IPS-NIHi7 (cell line): Measurements from ENCODE around the gene IZUMO1R.
"Not testable (repeated sequence)": the region's sequence is repeated elsewhere in the genome, so short reads cannot be mapped to it uniquely, and the experiment has no call there.

Source experiments
- DNase-seq: peaks from one replicate; pipeline ENCODE4 v3.0.0; 2012; ENCODE audit warnings: mixed read lengths; ENCODE audit errors: extremely low spot score

IZUMO1R gene

DNA sequence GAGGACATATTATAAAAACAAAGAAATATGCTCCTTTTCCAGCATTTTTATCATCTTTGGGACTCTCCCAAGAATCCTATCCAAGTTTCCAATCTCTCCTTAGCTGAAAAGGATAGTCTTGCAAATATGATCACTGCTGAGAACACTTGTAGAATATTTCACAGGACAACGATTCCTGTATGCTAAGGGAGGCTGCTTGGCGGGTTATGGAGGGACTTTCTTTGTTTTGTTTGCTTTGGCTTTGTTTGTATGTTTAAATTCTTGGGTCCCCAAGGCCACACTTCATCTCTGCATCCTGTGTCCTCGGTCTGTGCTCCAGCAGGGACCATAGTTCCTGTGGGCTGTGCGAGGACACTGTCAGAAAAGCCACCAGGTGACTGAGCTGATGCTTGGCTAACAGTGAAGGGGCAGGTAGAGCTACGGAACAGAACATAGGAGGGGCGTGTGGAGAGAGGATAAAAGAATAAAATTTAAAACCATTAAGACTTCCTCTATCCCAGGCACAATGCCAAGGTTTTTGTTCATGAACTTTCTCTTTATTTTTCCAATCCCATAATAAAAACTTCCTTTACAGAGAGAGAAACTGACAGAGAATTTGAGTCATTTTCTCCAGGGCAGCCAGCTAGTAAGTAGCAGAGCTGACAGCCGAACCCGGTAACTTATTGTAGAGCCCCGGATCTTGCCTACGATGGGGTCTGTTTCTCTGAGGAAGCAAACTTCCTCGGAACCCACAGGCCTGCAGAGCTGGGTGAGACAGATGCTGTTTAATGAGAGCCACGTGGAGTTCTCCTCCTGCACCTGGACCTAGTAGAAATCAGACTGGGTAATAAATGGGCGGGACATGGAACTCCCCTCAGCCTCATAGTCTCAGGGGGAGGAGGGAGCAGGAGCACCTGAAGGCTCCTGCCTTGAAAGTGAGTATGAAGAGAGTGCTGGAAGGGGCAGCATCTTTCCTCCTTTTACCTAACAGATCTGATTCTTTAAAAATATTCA is at the start of gene IZUMO1R:
Gene IZUMO1R, plus strand, starts transcription at position 615 of the 993 bp plus-strand sequence. CDS start 1,057 bp downstream, outside the sequence.
- DNase-seq, result no peak

GRCh38 chr11:94271885-94272372 is 32.5 kb upstream of the IZUMO1R start:
- no peak for DNase-seq

- no peak for DNase-seq
These were observed 31.6 kb upstream of the IZUMO1R start for GRCh38 chr11:94272738-94273313.

- DNase-seq, result no peak
These were observed 28.4 kb upstream of the IZUMO1R start for GRCh38 chr11:94275961-94276360.

GRCh38 chr11:94276943-94277342 is 27.4 kb upstream of the IZUMO1R start:
- no peak for DNase-seq

GRCh38 chr11:94278207-94278606 is 26.2 kb upstream of the IZUMO1R start:
- not testable (repeated sequence) for DNase-seq

DNA sequence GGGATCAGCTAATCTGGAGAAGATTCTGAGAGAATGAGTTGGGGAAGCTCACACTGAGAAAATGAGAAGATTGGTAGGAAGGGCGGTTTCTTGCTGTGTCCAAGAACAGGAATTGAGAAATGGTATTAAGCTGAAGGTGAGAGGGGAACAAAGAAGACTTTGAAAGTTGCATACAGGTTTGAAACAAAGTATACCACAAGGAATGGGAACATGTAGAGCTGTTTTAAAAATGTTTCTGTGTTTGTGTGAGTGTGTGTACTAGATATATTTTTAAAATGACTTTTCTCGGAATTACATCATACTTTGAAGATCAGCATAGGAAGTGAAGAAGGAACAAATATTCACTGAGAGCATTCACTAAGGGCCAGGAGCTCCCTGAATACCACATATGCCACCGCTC is 24.4 kb upstream of the IZUMO1R start:
- DNase-seq, result no peak

DNA sequence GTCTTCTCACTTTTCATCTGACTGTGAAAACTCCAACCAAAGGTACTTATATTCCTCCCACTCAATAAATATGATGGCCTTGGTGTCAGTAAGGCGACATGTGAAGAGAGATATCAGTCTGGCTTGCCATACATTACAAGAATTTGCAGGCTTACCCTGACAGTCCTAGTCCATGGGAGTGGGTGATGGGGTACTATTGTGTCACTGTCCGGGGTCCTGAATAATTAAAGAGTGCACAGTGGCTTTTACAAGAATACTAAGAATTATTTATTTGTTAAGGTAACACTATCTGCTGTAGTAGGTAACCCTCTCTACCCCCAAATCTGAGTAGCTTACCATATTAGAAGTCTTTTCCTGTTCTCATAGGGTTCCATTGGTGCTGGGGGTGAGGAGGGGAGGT is 23.1 kb upstream of the IZUMO1R start:
- no peak for DNase-seq

GRCh38 chr11:94283678-94284077 is 20.7 kb upstream of the IZUMO1R start:
- DNase-seq, result no peak

- no peak for DNase-seq
These were observed 8.8 kb upstream of the IZUMO1R start for GRCh38 chr11:94295534-94295933.

DNA sequence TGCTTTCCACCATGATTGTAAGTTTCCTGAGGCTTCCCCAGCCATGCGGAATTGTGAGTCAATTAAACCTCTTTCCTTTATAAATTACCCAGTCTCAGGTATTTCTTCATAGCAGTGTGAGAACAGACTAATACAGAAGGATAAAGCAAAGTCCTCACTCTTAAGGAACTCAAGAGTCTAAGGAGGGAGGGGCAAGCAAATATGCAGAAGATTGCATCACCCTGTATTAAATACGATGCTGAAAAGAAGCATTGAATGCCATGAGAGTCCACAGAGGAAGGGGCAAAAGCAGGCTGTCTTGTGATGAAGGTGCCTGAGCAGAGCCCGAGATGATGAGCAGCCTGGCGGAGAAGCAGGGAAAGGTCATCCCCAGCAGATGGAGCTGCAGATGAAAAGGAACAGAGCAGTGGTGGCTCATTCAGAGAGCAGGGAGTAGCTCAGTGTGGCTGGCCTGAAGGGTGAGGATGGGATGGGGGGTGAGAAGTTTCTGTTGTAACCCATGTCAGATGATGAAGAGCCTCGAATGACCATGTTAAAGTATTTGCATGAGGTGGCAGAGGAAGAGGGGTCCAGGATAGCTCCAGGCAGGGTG is 6.3 kb upstream of the IZUMO1R start:
- no peak for DNase-seq

DNA sequence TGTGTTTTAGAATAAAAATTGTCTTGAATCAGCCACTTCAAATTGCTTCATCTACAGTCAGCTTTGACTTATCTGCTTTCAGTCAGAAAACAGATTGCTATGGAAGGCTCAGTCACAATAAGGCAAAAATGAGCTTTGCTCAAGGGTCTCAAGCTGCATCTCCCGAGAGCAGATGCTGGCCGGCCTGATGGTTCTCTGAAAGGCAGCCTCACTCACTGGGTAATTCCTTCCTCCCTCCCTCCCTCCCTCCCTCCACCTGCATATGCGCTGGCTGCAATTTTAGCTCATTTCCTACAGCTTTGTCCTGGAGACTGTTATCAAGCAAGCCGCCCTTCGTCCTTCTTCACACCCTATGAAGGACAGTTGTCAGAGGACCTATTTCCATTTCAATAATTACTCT is 1.6 kb upstream of the IZUMO1R start:
- no peak for DNase-seq

- no peak for DNase-seq
These were observed 766 bp downstream of the IZUMO1R start for GRCh38 chr11:94305146-94305545.

DNA sequence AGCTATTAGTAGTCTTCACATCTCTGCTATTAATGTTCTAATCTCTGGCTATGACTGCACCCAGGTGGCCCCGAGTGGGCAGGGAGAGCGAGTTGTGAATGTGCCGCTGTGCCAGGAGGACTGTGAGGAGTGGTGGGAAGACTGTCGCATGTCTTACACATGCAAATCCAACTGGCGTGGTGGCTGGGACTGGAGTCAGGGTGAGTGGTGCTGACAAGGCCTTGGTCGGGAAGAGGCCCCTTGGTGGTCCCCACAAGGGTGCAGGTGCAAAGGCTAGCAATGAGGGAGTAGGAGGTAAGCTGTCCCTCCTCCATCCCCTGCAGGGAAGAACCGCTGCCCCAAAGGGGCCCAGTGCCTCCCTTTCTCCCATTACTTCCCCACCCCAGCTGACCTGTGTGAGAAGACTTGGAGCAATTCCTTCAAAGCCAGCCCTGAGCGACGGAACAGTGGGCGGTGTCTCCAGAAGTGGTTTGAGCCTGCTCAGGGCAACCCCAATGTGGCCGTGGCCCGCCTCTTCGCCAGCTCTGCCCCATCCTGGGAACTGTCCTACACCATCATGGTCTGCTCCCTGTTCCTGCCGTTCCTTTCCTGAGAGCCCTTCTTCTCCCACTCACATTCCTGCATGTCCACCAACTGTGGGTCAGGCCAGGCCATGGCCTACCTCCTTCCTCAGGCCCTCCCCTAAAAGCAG is 2.9 kb downstream of the IZUMO1R start:
- DNase-seq, result no peak

DNA sequence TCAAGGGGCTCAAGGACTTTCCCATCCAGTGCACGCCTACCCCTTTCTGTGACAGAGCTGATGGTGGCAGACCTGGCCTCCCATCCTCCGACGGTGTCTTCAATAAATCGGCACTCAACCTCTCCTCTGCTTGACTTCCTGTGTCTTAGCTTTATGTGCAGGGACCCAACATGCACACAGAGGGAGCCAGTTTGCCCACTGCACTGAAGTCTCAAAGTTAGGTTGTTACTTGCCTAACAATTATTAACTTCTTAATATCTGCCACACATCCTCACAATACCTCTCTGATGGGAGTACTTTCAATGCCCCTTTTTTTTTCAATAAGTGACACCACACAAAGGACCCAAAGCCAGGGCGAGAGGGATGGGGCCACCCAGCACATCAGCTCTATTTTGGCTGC is 3.6 kb downstream of the IZUMO1R start:
- no peak for DNase-seq

GRCh38 chr11:94309757-94310156 is 5.4 kb downstream of the IZUMO1R start:
- DNase-seq, result no peak

- no peak for DNase-seq
These were observed 6.0 kb downstream of the IZUMO1R start for GRCh38 chr11:94310191-94310875.

- DNase-seq, result no peak
These were observed 8.0 kb downstream of the IZUMO1R start for GRCh38 chr11:94312339-94312738.

GRCh38 chr11:94314064-94314463 is 9.7 kb downstream of the IZUMO1R start:
- DNase-seq, result no peak

DNA sequence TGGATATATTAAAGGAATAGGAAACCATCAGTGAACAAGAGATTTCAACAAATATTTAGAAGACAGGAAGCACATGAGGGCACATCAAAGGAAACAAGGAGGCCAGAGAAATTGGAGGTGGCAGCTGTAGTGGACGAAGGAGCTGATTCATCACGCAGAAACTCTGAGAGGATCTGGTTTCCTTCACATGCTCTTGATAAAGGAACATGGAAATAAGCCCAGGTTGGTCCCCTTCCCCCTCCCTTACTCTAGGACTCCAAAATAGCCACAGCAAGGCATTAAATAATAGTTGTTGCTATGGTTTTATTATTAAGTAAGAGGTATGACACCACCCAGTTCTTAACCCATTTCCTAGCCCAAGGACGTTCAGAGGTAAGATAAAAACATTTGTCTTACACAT is 11.3 kb downstream of the IZUMO1R start:
- no peak for DNase-seq

DNA sequence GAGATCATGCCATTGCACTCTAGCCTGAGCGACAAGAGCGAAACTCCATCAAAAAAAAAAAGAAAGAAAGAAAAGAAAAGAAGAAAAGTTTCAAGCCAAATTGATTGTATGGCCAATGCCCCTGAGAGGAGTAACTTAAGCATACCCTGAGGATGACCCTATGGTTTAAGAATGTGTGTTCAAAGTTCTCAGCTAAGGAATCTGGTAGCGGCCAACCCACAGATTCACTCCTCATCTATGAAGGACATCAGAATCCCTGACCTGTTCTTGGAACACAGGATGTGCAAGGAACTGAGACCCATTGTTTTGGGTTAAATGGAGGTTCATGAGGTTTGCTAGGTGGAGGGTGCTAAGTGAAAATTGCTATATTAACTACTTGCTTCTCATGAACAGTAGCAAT is 18.1 kb downstream of the IZUMO1R start:
- no peak for DNase-seq
